Muscle layer of duodenum (tissue), 2 donors: ENCODE data around the gene LRRC4B.

ENCODE experiments used
- H3K27ac ChIP-seq: one replicate; pipeline ENCODE4 v1.7.0; 2013; ENCODE audit warnings: mild to moderate bottlenecking, low read length
- H3K27me3 ChIP-seq: one replicate; pipeline ENCODE4 v1.7.0; 2013; ENCODE audit warnings: low read depth, mild to moderate bottlenecking, control low read depth, low read length
- H3K36me3 ChIP-seq, 2 donors: one replicate each; pipeline ENCODE4 v1.7.0; 2013; ENCODE audit warnings: low read length in 2 of 2, control low read depth in 1 of 2, mild to moderate bottlenecking in 1 of 2; ENCODE audit not compliant: insufficient read depth in 2 of 2, control insufficient read depth in 1 of 2
- H3K4me1 ChIP-seq, 2 donors: one replicate each; pipeline ENCODE4 v1.7.0; 2013; ENCODE audit warnings: low read length in 2 of 2, mild to moderate bottlenecking in 2 of 2, control low read depth in 1 of 2, moderate library complexity in 1 of 2; ENCODE audit not compliant: insufficient read depth in 2 of 2, control insufficient read depth in 1 of 2
- H3K4me3 ChIP-seq, 2 donors: one replicate each; pipeline ENCODE4 v1.7.0; 2013; ENCODE audit warnings: low read length in 2 of 2, low read depth in 1 of 2, mild to moderate bottlenecking in 1 of 2
- H3K9me3 ChIP-seq, 2 donors: one replicate each; pipeline ENCODE4 v1.7.0; 2013; ENCODE audit warnings: low read length in 2 of 2, control low read depth in 1 of 2, mild to moderate bottlenecking in 1 of 2; ENCODE audit not compliant: control insufficient read depth in 1 of 2
- donor health status: healthy.

The LRRC4B gene

DNA sequence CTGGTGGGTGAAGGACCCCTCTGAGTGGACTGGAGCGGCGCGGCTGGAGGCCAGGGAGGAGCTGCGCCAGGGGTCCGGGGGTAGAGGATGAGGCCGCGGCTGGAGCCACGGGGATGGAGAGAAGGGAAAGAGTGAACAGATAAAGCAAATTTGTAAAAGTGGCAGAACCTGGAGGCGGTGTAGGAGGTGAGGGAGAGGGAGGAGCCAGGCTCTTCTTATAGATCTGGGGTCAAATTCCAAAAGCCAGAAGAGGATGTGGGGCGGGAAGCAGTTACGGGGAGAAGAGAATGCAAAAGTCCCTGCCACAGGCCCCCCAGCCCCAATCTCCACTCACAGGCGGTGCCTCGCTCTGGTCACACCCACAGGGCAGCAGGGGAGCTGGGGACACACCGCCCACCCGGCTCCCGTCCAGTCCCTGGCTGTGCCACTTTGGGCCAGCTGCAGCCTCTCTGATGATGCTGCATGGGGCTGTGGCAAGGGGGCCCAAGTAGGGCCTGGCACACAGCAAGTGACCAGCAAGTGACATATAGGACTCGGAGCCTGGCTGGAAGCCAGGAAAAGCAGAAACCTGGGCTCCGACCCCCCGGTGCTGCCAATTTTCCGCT, 11.1 kb downstream of the LRRC4B start:
- H3K27me3 ChIP-seq, result peaks cover 4% of the 10 kb centered on the region
- peak overlapping the region in 1 of 2 donors; percentile 67 for H3K4me3 ChIP-seq
- H3K36me3 ChIP-seq, result no peaks in the 10 kb centered on the region
- no peaks in the 10 kb centered on the region for H3K9me3 ChIP-seq
- no peak overlapping the region for H3K27ac ChIP-seq
- peaks cover 0 to 12% of the 10 kb centered on the region in 2 donors for H3K4me1 ChIP-seq

DNA sequence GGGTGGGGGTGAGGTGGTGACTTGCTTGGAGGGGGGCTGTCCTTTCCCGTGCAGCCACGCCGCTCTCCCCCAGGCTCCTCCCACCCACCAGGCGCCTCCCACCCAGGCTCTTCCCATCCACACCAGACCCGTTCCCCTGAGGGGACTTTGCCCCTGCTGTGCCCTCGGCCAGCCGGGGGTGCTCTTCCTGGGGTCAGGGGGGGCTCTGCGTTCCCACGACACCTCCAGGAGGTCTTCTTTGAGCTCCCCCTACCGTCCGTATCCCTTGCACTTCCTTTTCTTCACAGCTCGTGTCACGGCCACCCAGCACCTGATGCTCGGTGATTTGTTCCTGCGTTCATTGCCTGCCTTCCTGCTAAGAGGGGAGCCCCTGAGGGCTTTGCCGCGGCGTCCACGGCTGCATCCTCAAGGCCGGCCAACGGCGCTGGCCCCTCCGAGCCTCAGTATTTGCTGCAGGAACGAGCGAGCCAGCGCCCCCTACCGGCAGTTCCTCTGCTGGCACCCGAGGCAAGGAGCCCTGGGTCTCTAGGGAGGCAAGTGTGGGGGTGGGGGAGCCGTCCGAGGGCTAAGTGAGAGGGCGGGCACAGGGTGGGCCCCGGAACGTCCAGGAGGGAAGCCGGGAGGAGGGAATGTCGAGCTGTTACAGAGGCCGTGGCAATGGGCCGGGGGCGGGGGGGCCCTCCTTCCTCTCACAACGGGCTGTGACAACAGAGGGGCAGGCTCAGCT, 11.8 kb downstream of the LRRC4B start:
- Histone ChIP-seq H3K27ac (no peak overlapping the region), H3K4me1 (peaks cover 0 to 16% of the 10 kb centered on the region in 2 donors), H3K27me3 (peaks cover 4% of the 10 kb centered on the region), H3K4me3 (peak overlapping the region; percentile 50 to 67), H3K9me3 (no peaks in the 10 kb centered on the region), H3K36me3 (no peaks in the 10 kb centered on the region)

DNA sequence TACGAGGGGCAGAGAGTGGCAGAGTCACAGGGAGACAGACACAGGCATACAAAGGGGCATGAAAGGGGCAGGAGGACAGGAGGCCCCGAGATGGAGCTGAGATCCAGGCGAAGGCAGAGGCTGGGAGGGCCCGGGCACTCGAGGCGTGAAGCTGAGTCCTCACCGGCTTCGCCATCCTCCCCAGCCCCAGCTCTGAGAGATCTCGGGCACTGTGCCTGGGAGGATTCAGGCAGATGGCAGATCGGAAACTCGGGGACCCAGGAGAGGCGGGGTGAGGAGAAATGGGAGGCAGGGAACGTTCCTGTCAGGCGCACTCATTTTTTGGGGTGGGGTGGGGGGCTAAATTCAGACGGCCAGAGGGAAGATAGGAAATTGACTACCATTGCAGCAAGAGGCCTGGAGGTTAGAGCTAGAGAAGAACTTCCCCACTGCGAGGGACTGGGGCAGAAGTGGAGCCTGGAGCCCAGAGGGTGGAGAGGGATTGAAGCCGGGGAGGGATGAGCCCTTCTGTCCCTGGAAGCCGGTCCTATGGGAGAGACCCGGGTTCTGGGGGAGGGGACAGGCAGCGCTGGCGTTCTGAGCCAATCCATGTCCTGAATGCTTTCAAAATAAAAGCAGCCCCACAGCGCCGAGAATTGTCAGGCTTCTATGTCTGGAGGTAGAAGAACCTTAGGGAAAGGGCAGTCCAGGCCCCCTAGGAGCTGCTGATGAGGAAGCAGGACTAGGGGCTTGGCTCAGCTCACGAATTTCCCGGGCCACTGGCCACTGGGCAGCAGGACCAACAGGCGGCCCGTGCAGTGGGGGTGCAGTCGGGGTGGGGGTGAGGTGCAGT, 12.6 kb downstream of the LRRC4B start:
- Histone ChIP-seq H3K27me3 (peaks cover 4% of the 10 kb centered on the region), H3K27ac (no peak overlapping the region), H3K4me1 (peaks cover 0 to 19% of the 10 kb centered on the region in 2 donors), H3K9me3 (no peaks in the 10 kb centered on the region), H3K36me3 (no peaks in the 10 kb centered on the region), H3K4me3 (peak overlapping the region in 1 of 2 donors; percentile 67)

DNA sequence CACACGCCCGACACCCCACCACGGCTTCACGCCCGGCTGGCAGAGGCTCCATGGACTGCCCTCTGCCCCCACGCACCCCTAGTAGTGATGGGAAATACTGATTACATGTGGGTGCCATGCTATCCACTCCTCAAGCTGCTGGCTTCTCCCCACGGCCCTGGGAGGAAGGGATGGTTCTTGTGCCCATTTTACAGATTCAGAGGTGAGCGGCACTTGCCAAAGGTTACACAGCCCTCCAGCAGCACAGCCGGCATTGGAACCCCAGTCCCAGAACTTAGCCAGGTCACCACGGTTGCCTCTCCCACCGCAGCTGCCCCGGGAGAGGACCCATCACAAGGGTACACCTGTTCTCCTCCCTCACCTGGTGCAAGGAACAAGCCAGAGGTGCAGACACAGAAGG, 13.2 kb downstream of the LRRC4B start:
- no peaks in the 10 kb centered on the region for H3K9me3 ChIP-seq
- no peak overlapping the region for H3K27ac ChIP-seq
- peaks cover 0 to 19% of the 10 kb centered on the region in 2 donors for H3K4me1 ChIP-seq
- H3K27me3 ChIP-seq, result peaks cover 4% of the 10 kb centered on the region
- H3K4me3 ChIP-seq, result no peak overlapping the region
- no peaks in the 10 kb centered on the region for H3K36me3 ChIP-seq

DNA sequence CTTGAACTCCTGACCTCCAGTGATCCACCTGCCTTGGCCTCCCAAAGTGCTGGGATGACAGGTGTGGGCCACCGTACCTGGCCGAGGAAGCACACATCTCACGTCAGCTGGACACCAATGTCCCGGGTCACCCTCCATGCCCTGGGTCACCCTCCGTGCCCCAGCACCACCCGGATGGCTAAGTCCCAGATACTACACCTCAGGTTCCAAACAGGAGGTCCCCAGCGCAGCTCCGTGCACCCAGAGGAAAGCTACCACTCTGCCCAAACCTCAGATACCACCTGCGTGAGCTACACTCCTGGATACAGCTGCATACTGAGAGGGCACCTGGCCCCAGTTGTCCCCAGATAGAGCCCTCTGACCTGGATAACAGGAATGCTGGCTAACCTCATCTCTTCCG, 14.0 kb downstream of the LRRC4B start:
- Histone ChIP-seq H3K4me1 (peaks cover 0 to 19% of the 10 kb centered on the region in 2 donors), H3K27me3 (peaks cover 4% of the 10 kb centered on the region), H3K36me3 (no peaks in the 10 kb centered on the region), H3K4me3 (no peak overlapping the region), H3K9me3 (no peaks in the 10 kb centered on the region), H3K27ac (no peak overlapping the region)

DNA sequence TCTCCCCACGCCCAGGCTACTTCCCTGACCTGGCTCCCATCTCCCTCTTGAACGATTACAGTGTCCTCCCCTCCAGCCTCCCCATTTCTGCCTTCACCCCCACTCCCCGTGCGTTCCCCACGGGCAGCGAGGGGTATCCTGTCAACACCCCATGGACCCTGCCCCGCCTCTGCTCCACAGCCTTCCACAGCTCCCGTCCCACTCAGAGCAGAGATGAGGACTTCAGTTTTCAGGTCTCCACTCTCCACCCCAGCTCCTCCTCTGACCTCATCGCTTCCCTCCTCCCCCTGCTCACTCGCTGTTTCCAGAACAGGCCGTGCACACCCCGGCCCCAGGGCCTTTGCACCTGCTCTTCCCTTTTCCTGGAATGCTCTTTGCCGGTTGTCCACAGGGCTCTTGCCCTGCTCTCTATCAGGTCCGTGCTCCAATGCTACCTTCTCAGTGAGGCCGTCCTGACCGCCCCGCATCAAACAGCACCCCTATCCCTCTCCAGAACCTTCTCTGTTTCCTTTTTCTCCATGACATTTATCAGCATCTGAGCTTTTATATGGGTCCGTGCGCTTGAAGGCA, 15.0 kb downstream of the LRRC4B start:
- H3K36me3 ChIP-seq, result no peaks in the 10 kb centered on the region
- H3K4me1 ChIP-seq, result peaks cover 0 to 19% of the 10 kb centered on the region in 2 donors
- H3K9me3 ChIP-seq, result no peaks in the 10 kb centered on the region
- peaks cover 4% of the 10 kb centered on the region for H3K27me3 ChIP-seq
- no peak overlapping the region for H3K4me3 ChIP-seq
- no peak overlapping the region for H3K27ac ChIP-seq

DNA sequence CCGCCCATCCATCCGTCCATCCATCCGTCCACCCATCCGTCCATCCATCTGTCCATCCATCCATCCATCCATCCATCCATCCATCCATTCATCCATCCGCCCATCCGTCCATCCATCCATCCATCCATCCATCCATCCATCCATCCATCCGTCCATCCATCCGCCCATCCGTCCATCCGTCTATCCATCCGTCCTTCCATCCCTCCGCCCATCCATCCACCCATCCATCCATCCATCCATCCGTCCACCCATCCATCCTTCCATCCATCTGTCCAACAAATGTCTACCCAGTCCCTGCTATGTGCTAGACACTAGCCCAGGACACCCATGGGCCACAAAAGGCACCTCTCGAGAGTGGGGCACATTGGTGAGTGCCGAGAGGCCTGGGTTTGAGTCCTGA, 15.7 kb downstream of the LRRC4B start:
- H3K27ac ChIP-seq, result no peak overlapping the region
- H3K36me3 ChIP-seq, result no peaks in the 10 kb centered on the region
- no peaks in the 10 kb centered on the region for H3K9me3 ChIP-seq
- peaks cover 0 to 19% of the 10 kb centered on the region in 2 donors for H3K4me1 ChIP-seq
- no peak overlapping the region for H3K4me3 ChIP-seq
- peaks cover 4% of the 10 kb centered on the region for H3K27me3 ChIP-seq

DNA sequence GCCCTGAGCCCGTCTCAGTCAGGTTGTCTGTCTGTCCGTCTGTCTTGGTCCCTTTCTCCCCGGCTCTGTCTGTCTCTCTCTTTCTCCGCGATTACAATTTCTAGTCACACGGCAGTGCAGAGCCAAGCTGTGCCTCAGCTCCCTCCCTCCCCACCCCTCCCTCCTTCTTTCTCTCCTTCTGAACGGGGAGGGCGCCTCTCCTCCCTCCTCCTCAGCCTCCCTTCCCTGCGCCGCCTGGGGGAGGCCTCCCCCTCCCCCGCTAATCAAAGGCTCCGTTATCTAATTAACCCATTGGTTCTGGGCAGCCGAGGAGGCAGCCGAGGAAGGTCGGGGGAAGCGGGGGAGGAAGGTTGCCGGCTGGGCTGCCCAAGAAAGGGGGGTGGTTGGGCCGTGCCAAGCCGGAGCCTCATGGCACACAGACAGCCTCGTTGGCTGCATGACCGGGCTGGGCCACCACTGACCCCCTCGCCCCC, 16.5 kb downstream of the LRRC4B start:
- Histone ChIP-seq H3K9me3 (no peaks in the 10 kb centered on the region), H3K36me3 (no peaks in the 10 kb centered on the region), H3K4me3 (peak overlapping the region in 1 of 2 donors; percentile 38), H3K4me1 (peaks cover 0 to 17% of the 10 kb centered on the region in 2 donors), H3K27me3 (peaks cover 4% of the 10 kb centered on the region), H3K27ac (no peak overlapping the region)

DNA sequence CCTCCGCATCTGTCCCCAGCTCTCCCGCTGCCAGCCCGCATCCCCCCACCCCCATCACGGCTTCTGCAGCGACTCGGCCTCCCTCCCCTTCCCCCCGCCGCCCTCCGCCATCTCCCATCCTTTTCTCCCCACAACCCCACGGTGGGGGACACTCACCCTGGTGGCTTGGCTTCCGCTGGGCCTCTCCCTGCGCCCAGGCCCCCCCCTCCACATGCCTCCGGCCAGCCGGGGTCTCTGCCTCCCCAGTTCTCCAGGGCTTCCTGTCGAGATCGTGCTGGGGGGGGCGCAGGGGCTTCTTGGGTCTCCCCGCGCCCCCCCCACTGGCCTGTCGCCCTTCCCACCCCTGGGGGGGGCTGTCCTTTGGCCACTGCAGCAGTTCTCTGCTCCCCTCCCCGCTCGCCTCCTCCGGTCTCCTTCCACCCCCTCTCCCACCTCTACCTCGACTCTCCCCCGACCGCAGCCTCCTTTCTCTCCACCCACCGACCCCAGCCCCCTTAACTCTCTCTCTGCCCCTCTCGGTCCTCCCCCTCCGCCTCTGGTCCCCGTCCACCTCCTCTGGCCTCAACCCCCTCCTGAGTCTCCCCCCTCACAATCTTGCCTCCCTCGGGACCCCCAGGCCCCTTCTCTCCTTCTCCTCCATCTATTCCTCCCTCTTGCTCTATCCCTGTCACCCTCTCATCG, 17.1 kb downstream of the LRRC4B start:
- Histone ChIP-seq H3K36me3 (no peaks in the 10 kb centered on the region), H3K4me1 (peaks cover 0 to 12% of the 10 kb centered on the region in 2 donors), H3K4me3 (peak overlapping the region in 1 of 2 donors; percentile 38), H3K27me3 (peaks cover 4% of the 10 kb centered on the region), H3K27ac (no peak overlapping the region), H3K9me3 (no peaks in the 10 kb centered on the region)

DNA sequence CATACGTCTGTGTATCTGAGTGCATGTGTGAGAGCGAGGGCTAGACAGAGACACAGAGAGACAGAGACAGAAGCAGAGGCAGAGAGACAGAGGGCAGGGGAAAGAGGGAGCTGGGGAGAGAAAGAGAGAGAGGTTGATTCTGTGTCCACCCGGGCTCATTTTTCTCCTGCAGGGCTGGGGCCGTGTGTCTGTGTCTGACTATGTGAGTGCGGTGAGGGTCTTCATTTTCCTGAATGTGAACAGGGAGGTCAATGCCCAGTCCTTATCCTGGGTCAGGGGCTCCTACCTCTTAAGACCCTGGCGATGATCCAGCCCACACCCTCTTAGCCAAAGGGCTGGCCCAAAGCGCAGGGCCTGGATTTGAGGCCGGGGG, 17.7 kb downstream of the LRRC4B start:
- no peaks in the 10 kb centered on the region for H3K36me3 ChIP-seq
- H3K27ac ChIP-seq, result no peak overlapping the region
- H3K27me3 ChIP-seq, result peaks cover 2% of the 10 kb centered on the region
- peak overlapping the region in 1 of 2 donors; percentile 38 for H3K4me3 ChIP-seq
- H3K9me3 ChIP-seq, result no peaks in the 10 kb centered on the region
- peaks cover 0 to 8% of the 10 kb centered on the region in 2 donors for H3K4me1 ChIP-seq
